HG03469 (cell line): ENCODE measurements around the gene VCL.
A peak's percentile ranks its signal among the peaks of the same experiment; 100 is the strongest.
"Not testable (repeated sequence)": the region's sequence is repeated elsewhere in the genome, so short reads cannot be mapped to it uniquely, and the experiment has no call there.

Experiments used
- ATAC-seq: cut with Tn5 transposase; IDR thresholded peaks from one replicate; pipeline ENCODE4 v1.9.1; 2021; ENCODE audit warnings: mild to moderate bottlenecking, moderate library complexity, moderate number of reproducible peaks; ENCODE audit not compliant: unreplicated experiment

VCL gene

GRCh38 chr10:74000892-74001669 is 3.2 kb downstream of the VCL start:
- ATAC-seq = no peak

DNA sequence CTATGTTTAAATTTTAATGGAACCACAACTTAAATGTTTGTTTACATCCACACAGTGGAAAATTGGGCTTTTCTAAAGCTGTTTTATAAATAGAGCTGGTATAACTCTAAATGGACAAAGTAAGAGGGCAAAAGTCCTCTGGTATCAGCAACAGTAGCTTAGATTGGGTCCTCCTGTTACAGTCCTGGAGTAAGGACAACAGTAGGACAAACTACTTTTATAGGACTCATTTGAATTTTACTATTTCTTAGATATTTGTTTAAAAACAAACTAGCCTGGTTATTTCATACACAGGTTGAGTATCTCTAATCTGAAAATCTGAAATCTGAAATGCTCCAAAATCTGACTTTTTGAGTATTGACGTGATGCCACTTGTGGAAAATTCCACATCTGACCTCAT is 8.4 kb downstream of the VCL start:
- ATAC-seq = no peak

- ATAC-seq = peak; percentile 64
Observed at GRCh38 chr10:74008212-74008731, 10.4 kb downstream of the VCL start.

- ATAC-seq = no peak
Observed at GRCh38 chr10:74011017-74011416, 13.1 kb downstream of the VCL start.

GRCh38 chr10:74011770-74012169 is 13.9 kb downstream of the VCL start:
- ATAC-seq = no peak

DNA sequence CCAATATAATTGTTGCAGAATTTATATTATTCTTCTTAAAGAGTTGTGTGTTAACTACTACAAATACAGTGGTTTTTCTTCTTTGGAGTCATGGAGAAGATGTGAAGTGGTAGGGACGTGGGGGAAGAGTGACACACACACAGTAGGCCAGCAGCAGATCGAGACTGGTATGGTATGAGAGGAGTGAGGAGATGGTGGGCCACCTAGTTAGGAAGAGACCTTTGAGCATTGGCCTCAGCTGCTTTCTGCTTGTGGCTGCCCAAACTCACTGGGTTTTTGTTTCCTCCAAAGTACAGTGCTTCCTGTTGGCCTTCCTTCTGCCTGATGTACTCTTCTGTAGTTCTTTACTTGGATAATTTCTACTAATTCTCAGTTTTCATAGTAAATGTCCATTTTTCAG is 14.6 kb downstream of the VCL start:
- ATAC-seq = no peak

DNA sequence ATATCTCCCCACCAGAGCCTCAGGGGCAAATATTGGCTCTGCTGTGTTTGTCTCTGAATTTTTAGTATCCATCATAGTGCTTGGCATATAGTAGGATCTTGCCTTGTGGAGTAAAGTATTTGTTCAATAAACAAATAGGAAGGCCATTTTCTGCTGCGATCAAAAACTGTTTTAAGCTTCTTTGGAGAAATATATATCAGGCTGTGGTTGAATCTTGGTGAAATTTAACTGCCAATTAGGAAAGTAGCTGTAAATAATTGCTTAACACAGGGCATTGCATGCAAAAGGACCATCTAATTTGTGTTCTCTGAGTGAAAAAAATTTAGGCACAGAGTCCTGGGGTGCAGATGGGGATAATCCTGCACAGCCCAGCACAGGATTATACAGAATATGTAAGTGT is 15.1 kb downstream of the VCL start:
- no peak for ATAC-seq

DNA sequence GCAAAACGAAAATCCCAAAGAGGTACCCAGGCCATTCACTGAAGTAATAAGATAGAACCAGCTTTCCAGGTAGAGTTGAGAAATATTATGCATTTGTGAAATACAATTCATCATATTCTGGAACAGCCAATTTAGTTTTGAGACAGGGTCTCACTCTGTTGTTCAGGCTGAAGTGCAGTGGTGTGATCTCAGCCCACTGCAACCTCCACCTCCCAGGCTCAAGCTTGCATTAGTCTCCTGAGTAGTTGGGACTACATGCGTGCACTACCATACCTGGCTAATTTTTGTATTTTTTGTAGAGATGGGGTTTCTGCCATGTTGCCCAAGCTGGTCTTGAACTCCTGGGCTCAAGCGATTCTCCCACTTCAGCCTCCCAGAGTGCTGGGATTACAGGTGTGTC is 16.7 kb downstream of the VCL start:
- ATAC-seq = not testable (repeated sequence)

DNA sequence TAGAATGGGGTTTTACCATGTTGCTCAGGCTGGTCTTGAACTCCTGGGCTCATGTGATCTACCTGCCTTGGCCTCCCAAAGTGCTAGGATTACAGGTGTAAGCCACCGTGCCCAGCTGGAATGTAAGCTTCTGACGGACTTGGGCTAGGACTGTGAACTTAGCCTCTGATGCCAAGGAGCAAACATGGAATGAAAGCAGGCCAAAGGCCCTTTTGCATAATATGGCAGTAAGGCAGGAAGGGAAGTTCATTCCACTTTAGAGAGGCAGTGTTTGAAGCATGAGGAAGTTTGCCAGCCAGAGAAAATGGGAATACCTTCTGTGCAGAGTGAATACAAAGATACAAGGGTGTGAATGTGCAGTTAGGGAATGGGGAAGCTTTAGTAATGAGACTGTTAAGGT is 20.3 kb downstream of the VCL start:
- no peak for ATAC-seq

DNA sequence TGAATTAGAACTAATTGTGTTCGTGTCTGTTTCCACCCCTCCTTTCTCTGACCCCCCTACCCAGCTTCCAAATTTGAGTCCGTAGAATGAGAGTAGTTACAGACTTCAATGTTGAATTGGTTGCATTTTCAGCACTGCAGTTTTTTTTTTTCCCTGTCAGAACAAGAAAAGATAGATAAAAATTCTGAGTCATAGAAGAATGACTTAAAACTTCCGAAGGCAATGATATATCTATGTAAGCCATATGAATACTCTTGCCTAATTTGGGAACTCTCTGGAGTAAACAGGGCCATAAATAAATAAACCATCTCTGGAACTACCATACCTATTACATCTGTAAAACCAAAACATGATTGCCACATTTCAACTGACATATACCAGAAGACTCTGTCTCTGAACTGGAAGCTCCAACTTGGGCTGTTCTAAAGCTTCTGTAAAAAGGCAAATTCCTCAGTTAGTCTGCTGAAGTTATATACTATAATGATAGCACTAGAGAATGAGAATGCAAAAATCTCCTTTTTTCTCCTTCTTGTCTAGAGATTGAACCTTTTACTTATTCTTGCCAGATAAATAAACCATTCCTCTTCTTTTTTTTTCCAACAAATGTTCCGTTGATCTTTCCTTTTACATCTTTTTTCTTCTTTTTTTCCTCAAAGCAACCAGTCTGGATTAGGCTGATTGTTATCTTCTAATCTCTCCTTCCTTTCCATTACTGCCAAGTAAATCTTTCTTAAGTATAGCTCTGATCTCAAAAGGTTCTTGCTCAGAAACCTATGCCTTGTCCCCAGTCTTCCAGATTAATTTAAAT is 23.5 kb downstream of the VCL start:
- ATAC-seq = no peak

DNA sequence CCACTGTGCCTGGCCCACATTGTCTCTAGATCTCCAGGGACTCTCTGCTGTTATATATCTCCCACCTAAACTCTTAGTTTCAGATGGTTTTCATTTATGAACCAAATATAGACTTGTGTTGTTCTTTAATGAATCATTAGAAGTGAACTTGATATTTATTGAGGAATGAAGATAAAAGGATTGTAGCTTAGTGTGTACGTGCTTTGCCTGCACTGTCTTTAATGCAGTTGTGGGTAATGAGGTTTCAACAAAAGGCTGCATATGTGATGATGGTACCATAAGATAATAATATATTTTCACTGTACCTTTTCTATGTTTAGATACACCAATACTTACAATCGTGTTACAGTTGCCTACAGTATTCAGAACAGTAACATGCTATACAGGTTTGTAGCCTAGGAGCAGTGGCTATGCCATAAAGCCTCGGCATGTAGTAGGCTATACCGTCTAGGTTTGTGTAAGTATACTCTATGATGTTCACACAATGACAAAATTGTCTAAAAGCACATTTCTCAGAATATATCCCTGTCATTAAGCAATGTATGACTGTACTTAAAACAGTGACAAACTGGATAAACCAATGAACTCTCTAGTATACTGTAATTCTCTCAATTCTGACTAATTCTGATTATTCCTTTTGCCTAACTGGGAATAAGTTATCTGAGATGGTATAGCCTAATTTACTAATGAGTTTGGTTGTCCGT is 25.2 kb downstream of the VCL start:
- ATAC-seq = no peak

DNA sequence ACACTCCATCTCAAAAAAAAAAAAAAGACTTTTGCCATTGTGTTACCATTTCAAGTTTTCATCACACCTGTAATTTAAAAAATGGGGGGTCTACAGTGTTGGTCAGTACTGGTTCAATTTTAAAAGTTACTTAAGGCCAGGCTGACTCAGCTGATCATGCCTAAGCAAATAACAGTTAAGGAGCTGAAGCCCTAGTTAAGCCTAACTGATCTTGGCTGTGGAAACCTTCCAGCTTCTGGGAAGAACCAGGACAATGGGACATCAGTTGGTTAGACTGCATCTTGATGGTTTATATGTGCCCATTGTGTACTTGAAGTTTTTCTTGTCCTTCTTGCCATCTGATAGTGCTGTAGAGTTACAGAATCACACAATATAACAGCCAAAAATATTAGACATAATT is 26.7 kb downstream of the VCL start:
- ATAC-seq = no peak

DNA sequence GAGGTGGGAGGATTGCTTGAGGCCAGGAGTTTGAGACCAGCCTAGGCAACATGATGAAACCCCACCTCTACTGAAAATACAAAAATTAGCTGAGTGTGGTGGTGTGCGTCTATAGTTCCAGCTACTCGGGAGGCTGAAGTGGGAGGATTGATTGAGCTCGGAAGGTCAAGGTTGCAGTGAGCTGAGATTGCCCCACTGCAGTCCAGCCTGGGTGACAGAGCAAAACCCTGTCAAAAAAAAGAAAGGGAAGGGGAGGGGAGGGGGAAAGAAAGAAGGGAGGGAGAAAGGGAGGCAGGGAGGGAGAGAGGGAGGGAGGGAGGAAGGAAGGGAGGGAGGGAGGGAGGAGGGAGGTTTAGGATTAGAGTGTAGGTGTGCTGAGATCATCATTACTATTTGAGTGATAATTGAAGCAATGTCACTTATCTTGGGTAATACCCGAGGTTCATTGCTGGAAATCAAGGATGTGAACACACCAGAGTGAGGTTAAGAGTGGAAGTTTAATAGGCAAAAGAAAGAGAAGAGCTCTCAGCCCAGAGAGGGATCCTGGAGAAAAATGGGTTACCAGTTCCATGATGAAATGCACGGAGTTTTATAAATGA is 27.6 kb downstream of the VCL start:
- no peak for ATAC-seq

GRCh38 chr10:74026428-74027015 is 28.6 kb downstream of the VCL start:
- no peak for ATAC-seq

- no peak for ATAC-seq
Observed at GRCh38 chr10:74027702-74028101, 29.8 kb downstream of the VCL start.

DNA sequence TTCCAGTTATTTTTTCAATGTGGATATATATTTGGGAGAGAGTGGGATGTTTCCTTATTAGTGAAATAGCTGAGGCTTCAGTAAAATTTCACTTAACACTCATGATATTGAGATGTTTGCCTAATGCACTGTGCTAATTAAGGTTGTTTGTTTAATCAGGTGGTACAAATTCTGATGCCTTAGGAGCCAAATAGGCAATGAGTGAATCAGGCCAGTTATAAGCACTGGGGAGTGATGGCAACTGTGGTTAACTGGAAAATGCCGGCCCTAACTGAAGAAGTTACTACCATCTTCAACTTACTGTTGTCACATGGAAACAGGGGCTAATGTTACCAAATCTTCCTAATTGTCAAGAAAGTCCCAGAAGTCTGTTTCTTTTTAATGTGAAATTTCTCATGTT is 32.0 kb downstream of the VCL start:
- ATAC-seq = no peak

GRCh38 chr10:74032208-74032607 is 34.3 kb downstream of the VCL start:
- ATAC-seq = not testable (repeated sequence)

DNA sequence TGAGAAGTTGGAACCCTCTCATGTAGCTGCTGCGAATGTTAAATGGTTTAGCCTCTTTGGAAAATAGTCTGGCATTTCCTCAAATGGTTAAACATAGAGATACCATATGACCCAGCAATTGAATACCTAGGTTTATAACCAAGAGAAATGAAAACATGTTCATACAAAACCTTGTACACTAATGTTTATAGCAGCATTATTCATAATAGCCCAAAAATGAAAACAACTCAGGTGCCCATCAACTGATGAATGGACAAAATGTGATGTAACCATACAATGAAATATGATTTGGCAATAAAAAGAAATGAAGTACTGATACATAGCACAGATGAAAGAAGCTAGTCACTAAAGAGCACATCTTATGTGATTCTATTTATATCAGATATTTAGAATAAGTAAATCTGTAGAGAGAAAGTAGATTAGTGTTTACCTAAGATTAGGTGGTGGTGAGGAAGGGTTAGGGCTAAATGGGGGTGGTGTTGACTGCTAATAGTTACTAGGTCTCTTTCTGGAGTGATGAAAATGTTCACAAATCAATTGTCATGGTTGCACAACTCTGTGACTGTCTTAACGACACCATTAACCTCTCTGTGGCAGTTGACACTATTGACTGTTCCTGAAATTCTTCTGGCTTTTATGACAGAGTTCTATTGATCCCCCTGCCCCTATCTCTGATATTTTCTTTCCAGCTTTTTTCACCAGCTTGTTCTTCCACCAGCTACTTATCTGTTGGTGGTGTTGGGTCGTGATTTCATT is 35.2 kb downstream of the VCL start:
- ATAC-seq = no peak

DNA sequence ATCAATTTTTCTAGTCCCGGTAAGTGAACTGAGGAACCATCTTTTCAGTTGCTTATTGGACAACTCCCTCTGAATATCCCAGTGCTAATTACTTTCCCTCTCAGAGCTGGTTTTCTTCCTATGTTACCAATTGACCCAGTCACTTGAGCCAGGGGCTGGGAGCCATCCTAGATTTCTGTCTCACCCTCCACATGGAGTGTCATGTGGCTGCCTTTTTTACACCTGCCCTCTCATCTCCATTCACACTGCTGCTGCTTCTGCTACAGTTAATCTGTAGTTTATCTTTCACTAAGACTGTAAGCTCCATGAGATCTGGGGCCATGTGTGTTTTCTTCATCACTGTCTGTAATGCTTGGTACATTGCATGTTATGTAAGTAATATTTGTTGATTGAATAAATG is 35.8 kb downstream of the VCL start:
- ATAC-seq = no peak

- no peak for ATAC-seq
Observed at GRCh38 chr10:74034301-74034700, 36.4 kb downstream of the VCL start.
